ENCODE results near the gene OS9. TPM values are rescaled to one million over a fixed set of nuclear protein-coding genes. Genes with fewer than 3 reads are reported as not detected.

The OS9 gene
- total RNA-seq, 1 donor: 211 TPM

- peaks cover 4% of the 10 kb centered on the region for H3K36me3 ChIP-seq (ENCODE audit: insufficient read depth, low read length)
- H2AFZ ChIP-seq (ENCODE audit: low read length): no peak overlapping the region
These were observed 31.2 kb downstream of the OS9 start for GRCh38 chr12:57724936-57725740.

GRCh38 chr12:57725851-57726150 lies 31.9 kb downstream of the OS9 start:
- Histone ChIP-seq H3K27me3 (ENCODE audit: insufficient read depth, low read length) (peaks cover 12% of the 10 kb centered on the region), H4K20me1 (ENCODE audit: insufficient read depth, low read length) (peaks cover 2% of the 10 kb centered on the region), H3K79me2 (ENCODE audit: insufficient read depth, low read length) (no peaks in the 10 kb centered on the region), H3K27ac (ENCODE audit: low read depth, low read length) (no peak overlapping the region), H2AFZ (ENCODE audit: low read length) (peak overlapping the region; percentile 97), H3K9me3 (ENCODE audit: low read depth, low read length) (no peaks in the 10 kb centered on the region), H3K4me3 (ENCODE audit: insufficient read depth, low read length) (peak overlapping the region; percentile 83), H3K36me3 (ENCODE audit: insufficient read depth, low read length) (no peaks in the 10 kb centered on the region), H3K4me1 (ENCODE audit: insufficient read depth, low read length) (peaks cover 4% of the 10 kb centered on the region), H3K4me2 (ENCODE audit: insufficient read depth, low read length) (peak overlapping the region; percentile 88)
- TF ChIP-seq CTCF (IDR thresholded peaks at IDR 0.05; ENCODE audit: extremely low read depth, low read depth, low read length): no peak
- no peak for DNase-seq (ENCODE audit: insufficient read length, low spot score, missing footprints)

More at GRCh38 chr12:57724936-57725740, 31.2 kb downstream of the OS9 start:
- Histone ChIP-seq H3K9me3 (ENCODE audit: low read depth, low read length) (no peaks in the 10 kb centered on the region), H4K20me1 (ENCODE audit: insufficient read depth, low read length) (peaks cover 2% of the 10 kb centered on the region), H3K27me3 (ENCODE audit: insufficient read depth, low read length) (peaks cover 7% of the 10 kb centered on the region), H3K4me2 (ENCODE audit: insufficient read depth, low read length) (no peak overlapping the region), H3K79me2 (ENCODE audit: insufficient read depth, low read length) (no peaks in the 10 kb centered on the region), H3K27ac (ENCODE audit: low read depth, low read length) (no peak overlapping the region), H3K4me1 (ENCODE audit: insufficient read depth, low read length) (peaks cover 4% of the 10 kb centered on the region), H3K4me3 (ENCODE audit: insufficient read depth, low read length) (no peak overlapping the region)
- no peak for TF ChIP-seq CTCF (IDR thresholded peaks at IDR 0.05; ENCODE audit: extremely low read depth, low read depth, low read length)
- DNase-seq (ENCODE audit: insufficient read length, low spot score, missing footprints): peak; percentile 74

- Histone ChIP-seq H4K20me1 (ENCODE audit: insufficient read depth, low read length) (peaks cover 2% of the 10 kb centered on the region), H3K4me1 (ENCODE audit: insufficient read depth, low read length) (peaks cover 4% of the 10 kb centered on the region), H3K4me2 (ENCODE audit: insufficient read depth, low read length) (peak overlapping the region; percentile 88), H3K27me3 (ENCODE audit: insufficient read depth, low read length) (peaks cover 15% of the 10 kb centered on the region), H3K27ac (ENCODE audit: low read depth, low read length) (peak overlapping the region; percentile 10), H3K36me3 (ENCODE audit: insufficient read depth, low read length) (no peaks in the 10 kb centered on the region), H3K79me2 (ENCODE audit: insufficient read depth, low read length) (no peaks in the 10 kb centered on the region), H3K4me3 (ENCODE audit: insufficient read depth, low read length) (peak overlapping the region; percentile 83), H3K9me3 (ENCODE audit: low read depth, low read length) (no peaks in the 10 kb centered on the region), H2AFZ (ENCODE audit: low read length) (peak overlapping the region; percentile 97)
- TF ChIP-seq CTCF (IDR thresholded peaks at IDR 0.05; ENCODE audit: extremely low read depth, low read depth, low read length): peak; percentile 85
- peak; percentile 98 for DNase-seq (ENCODE audit: insufficient read length, low spot score, missing footprints)
These were observed 32.4 kb downstream of the OS9 start for GRCh38 chr12:57726151-57726883.

Data from osteoblast (primary cell).